Body of pancreas (tissue), 4 donors: Measurements from ENCODE around the gene TPM2. TPM values are rescaled to one million over a fixed set of nuclear protein-coding genes. Genes with fewer than 3 reads are reported as not detected.

Experiments
- ATAC-seq: fragments of 150-250 bp; one replicate; pipeline ENCODE4 v1.9.1; 2016
- DNase-seq, 4 donors: peaks; one replicate each; pipeline ENCODE4 v3.0.0-alpha.2; 2019
- H3K27ac ChIP-seq, 4 donors: fragments of 200-600 bp; sonication (generic); 1 replicate in 3 of 4; 2 replicates in 1 of 4; pipeline versions ENCODE4 v1.5.1 to v1.6.1; 2016 to 2019; ENCODE audit warnings: mild to moderate bottlenecking in 1 of 4, mixed read lengths in 1 of 4, moderate library complexity in 1 of 4
- H3K27me3 ChIP-seq, 2 donors: fragments of 200-600 bp; sonication (generic); one replicate each; pipeline ENCODE4 v1.6.0; 2016; ENCODE audit warnings: mild to moderate bottlenecking in 1 of 2
- H3K36me3 ChIP-seq, 2 donors: fragments of 200-600 bp; sonication (generic); replicated peaks in 1 of 2; 2 replicates each; pipeline ENCODE4 v1.5.1; 2016; ENCODE audit warnings: low read depth in 2 of 2; ENCODE audit not compliant: insufficient read depth in 1 of 2
- H3K4me1 ChIP-seq: fragments of 200-600 bp; sonication (generic); one replicate; pipeline ENCODE4 v1.6.0; 2016
- H3K4me3 ChIP-seq, 2 donors: fragments of 200-600 bp; sonication (generic); 1 replicate in 1 of 2; 2 replicates in 1 of 2; pipeline ENCODE4 v1.5.1; 2016 to 2019
- H3K9me3 ChIP-seq, 3 donors: fragments of 200-600 bp; sonication (generic); 1 replicate in 2 of 3; 2 replicates in 1 of 3; pipeline ENCODE4 v1.5.1; 2016
- POLR2A ChIP-seq, 3 donors: fragments of 450-650 bp; IDR thresholded peaks; one replicate each; pipeline ENCODE4 v1.6.1; 2016; ENCODE audit warnings: antibody characterized with exemption in 3 of 3, mild to moderate bottlenecking in 2 of 3
- WGBS, 2 donors: methylation state at CpG; one replicate each; pipeline ENCODE4 v1.1.5; 2017; 5-methylcytosine and 5-hydroxymethylcytosine counted together
- intact Hi-C: fragments of 100-400 bp; cut with DNase I; formaldehyde crosslinking; loops from one replicate; pipeline ENCODE4 v1.15.1; 2023
- total RNA-seq, 2 donors: library from RNA; depleted of rRNA; stranded (reverse); fragments of >200 nt; gene quantifications; one replicate each; pipeline ENCODE4 v1.1.0, GENCODE V29; 2016
- TF ChIP-seq, protein P1 (sequence below), 7 experiments: fragments of 450-650 bp in 4 of 7; fragments of 200-600 bp in 3 of 7; sonication (generic) in 3 of 7; IDR thresholded peaks; one replicate each; pipeline ENCODE4 v1.5.1; 2016 to 2019; ENCODE audit warnings: antibody characterized with exemption in 7 of 7

The TPM2 gene
- total RNA-seq, 2 donors from 2014 or later = 75.8 to 132 TPM

DNA sequence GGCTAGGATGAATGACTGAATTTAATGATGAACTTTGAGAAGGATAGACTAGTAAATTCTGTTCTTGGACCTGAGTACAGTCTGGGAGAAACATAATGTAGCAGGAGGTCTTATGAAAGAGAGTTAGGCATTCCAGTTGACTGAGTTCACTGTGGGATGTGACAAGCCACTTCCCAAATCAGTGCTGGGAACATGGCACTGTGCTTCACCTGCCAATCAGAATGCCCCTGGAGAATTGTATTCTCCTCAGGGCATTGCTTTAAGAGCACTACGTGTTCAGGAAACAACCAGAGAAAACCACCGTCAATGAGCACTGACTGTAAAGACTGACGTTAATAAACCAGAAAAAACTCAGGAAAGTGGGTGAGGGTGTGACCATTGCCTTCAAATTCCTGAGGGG, 30.4 kb downstream of the TPM2 start:
- WGBS, 2 donors = 50 to 53% methylated on average over 3 of the region's 3 CpGs
- ATAC-seq = no peak
- Histone ChIP-seq H3K27ac (peak overlapping the region; percentile 90 to 99 (median 96)), H3K36me3 (no peaks in the 10 kb centered on the region), H3K9me3 (no peaks in the 10 kb centered on the region), H3K27me3 (no peaks in the 10 kb centered on the region), H3K4me3 (no peak overlapping the region), H3K4me1 (peaks cover 37% of the 10 kb centered on the region)
- no peak for DNase-seq
- intact Hi-C loops = no loop called here
- TF ChIP-seq, protein P1, sequence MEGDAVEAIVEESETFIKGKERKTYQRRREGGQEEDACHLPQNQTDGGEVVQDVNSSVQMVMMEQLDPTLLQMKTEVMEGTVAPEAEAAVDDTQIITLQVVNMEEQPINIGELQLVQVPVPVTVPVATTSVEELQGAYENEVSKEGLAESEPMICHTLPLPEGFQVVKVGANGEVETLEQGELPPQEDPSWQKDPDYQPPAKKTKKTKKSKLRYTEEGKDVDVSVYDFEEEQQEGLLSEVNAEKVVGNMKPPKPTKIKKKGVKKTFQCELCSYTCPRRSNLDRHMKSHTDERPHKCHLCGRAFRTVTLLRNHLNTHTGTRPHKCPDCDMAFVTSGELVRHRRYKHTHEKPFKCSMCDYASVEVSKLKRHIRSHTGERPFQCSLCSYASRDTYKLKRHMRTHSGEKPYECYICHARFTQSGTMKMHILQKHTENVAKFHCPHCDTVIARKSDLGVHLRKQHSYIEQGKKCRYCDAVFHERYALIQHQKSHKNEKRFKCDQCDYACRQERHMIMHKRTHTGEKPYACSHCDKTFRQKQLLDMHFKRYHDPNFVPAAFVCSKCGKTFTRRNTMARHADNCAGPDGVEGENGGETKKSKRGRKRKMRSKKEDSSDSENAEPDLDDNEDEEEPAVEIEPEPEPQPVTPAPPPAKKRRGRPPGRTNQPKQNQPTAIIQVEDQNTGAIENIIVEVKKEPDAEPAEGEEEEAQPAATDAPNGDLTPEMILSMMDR (IDR thresholded peaks at IDR 0.05) = no peak
- no peak for TF ChIP-seq POLR2A (IDR thresholded peaks at IDR 0.05)

DNA sequence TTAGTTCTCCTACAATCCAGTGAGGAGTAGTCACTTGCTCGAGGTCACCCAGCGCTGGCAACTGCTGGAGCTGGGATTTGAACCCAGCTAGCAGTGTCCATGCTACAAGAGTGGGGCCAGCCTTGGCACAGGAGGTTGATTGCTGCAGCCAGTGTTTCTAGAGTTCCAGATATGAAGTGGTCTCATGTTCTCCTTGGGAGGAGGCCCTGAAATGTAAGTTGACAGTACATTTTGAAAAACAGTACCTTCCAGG, 30.8 kb downstream of the TPM2 start:
- ATAC-seq (no peak), DNase-seq (peak; percentile 41 to 50 (median 49))
- WGBS, 2 donors = 0 to 2% methylated on average over 2 of the region's 2 CpGs
- Histone ChIP-seq H3K4me1 (peaks cover 37% of the 10 kb centered on the region), H3K36me3 (no peaks in the 10 kb centered on the region), H3K27ac (peak overlapping the region; percentile 90 to 99 (median 96)), H3K4me3 (peak overlapping the region; percentile 44 to 73), H3K9me3 (no peaks in the 10 kb centered on the region), H3K27me3 (no peaks in the 10 kb centered on the region)
- intact Hi-C loops = no loop called here
- TF ChIP-seq POLR2A (IDR thresholded peaks at IDR 0.05) = no peak
- TF ChIP-seq, protein P1 (IDR thresholded peaks at IDR 0.05) = no peak

DNA sequence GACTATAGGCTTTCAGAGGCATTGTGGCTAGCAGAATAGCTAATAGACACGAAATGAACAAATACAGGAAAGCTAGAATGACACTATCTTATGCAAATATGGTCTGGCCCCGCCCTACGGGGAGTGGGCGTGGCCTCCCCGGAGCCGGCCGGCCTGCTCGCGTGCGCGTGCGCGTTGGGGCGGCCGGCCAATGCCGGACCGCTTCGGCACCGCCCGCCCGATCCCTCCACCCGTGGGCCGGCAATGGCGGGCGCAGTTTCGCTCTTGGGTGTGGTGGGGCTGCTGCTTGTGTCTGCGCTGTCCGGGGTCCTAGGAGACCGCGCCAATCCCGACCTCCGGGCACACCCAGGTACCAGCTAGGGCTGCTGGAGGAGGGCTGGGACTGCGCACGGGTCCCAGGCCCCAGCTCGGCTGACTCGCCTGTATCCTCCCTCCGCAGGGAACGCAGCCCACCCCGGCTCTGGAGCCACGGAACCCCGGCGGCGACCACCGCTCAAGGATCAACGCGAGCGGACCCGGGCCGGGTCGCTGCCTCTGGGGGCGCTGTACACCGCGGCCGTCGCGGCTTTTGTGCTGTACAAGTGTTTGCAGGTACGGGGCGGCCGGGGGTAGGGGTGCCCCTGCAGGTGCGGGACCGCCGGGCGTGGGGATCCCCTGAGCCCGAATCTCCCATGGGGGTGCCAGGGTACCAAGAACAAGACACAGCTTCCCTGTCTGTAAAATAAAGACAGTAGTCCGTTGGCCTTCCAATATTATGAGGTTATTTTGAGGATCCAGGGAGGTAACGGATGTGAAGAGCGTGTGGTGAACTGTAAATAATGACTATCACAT, 31.4 kb downstream of the TPM2 start, which contains the start of gene CCDC107:
CCDC107 (plus strand) TSS at position 156 of the 831 bp plus-strand sequence; CDS start at position 244, 88 bp downstream.
- Histone ChIP-seq H3K27ac (peak within 1 kb of the TSS; percentile 90 to 99 (median 96)), H3K9me3 (no peaks in the 10 kb centered on the region), H3K36me3 (no peaks in the 10 kb centered on the region), H3K27me3 (no peaks in the 10 kb centered on the region), H3K4me1 (peaks cover 37% of the 10 kb centered on the region), H3K4me3 (peak within 1 kb of the TSS; percentile 44 to 73)
- WGBS, 2 donors = 0% methylated on average over 9 to 67 of the region's 67 CpGs
- TF ChIP-seq, protein P1 (IDR thresholded peaks at IDR 0.05) = peak; percentile 49 to 83 (median 71)
- peak; percentile 69 to 88 (median 82) for TF ChIP-seq POLR2A (IDR thresholded peaks at IDR 0.05)
- intact Hi-C loops = no loop called here
- DNase-seq (peak; percentile 84 to 90 (median 87)), ATAC-seq (peak; percentile 82)

DNA sequence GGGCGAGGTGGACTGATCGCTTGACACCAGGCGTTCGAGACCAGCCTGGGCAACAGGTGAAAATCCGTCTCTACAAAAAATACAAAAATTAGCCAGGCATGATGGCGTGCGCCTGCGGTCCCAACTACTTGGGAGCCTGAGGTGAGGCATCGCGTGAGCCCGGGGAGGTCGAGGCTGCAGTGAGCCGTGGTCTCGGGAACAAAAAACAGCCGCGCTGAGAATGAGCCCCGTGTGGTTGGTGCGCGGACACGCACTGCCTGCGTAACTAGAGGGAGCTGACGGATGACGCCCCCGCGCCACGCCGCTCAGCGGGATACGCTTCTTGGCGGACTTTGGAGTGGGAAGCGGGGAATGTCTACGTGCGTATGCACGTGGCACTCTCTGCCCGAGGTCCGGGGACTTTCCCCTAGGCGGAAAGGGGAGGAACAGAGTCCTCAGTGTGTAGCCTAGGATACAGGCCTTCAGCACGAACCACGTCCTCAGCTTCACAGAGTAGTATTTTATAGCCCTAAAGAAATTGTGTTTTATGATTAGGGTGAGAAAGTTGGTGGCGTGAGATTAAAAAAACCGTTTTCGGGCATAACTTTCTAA, 32.1 kb downstream of the TPM2 start, which contains the start of gene RMRP:
RMRP (minus strand) TSS at position 474 of the 591 bp plus-strand sequence.
- no peaks in the 10 kb centered on the region for H3K9me3 ChIP-seq
- TF ChIP-seq, protein P1 (IDR thresholded peaks at IDR 0.05) = peak in 4 of 7 experiments; percentile 53 to 82 (median 66)
- peak; percentile 82 to 93 (median 91) for TF ChIP-seq POLR2A (IDR thresholded peaks at IDR 0.05)
- no peaks in the 10 kb centered on the region for H3K36me3 ChIP-seq
- ATAC-seq (peak; percentile 93), DNase-seq (peak; percentile 97 to 99 (median 98))
- peak within 1 kb of the TSS; percentile 90 to 99 (median 96) for H3K27ac ChIP-seq
- no peaks in the 10 kb centered on the region for H3K27me3 ChIP-seq
- 1% methylated on average over 20 to 42 of the region's 42 CpGs for WGBS, 2 donors
- H3K4me3 ChIP-seq = peak within 1 kb of the TSS; percentile 44 to 73
- intact Hi-C loops = no loop called here
- H3K4me1 ChIP-seq = peaks cover 37% of the 10 kb centered on the region
